Regular cardiac myocyte (primary cell): Measurements from ENCODE around the gene CLEC4F. TPM values are rescaled to one million over a fixed set of nuclear protein-coding genes. Genes with fewer than 3 reads are reported as not detected.

Source experiments
- total RNA-seq: library from RNA; depleted of rRNA; stranded (reverse); fragments of >200 nt; gene quantifications from 2 replicates; pipeline ENCODE4 v1.2.3, GENCODE V29; 2014

The CLEC4F gene
- not detected in 2 replicates for total RNA-seq

GRCh38 chr2:70820499-70820898 lies at the start of gene CLEC4F:
CLEC4F (minus strand) TSS chr2:70820599; CDS start chr2:70820523, 76 bp downstream.

GRCh38 chr2:70835643-70836042 lies 15.2 kb upstream of the CLEC4F start, which contains the start of gene CD207:
CD207 (minus strand) TSS chr2:70835816; CDS start chr2:70835776, 40 bp downstream.

GRCh38 chr2:70790136-70790828 lies 30.1 kb downstream of the CLEC4F start, which contains the start of gene FIGLA:
FIGLA (minus strand) TSS chr2:70790643; CDS start chr2:70790638, 5 bp downstream.

GRCh38 chr2:70767699-70768589 lies 52.5 kb downstream of the CLEC4F start, which contains the start of gene ADD2:
ADD2 (minus strand) TSS chr2:70768200; CDS start chr2:70706408, 61,792 bp downstream.

Other genes with a start within 250 kb of the CLEC4F start
- gene ADD2, start 52.4 kb downstream of the CLEC4F start, total RNA-seq: 0.28 TPM in 1 of 2 replicates, not detected in the other
- gene FIGLA, start 30.0 kb downstream of the CLEC4F start, total RNA-seq: not detected in 2 replicates
- not detected in 2 replicates for gene CD207, start 15.2 kb upstream of the CLEC4F start, total RNA-seq
- 2.5 and 2.8 TPM in 2 replicates for gene VAX2, start 80.0 kb upstream of the CLEC4F start, total RNA-seq
- 0.38 and 1.7 TPM in 2 replicates for gene ATP6V1B1, start 115.3 kb upstream of the CLEC4F start, total RNA-seq
- 0.28 and 0.38 TPM in 2 replicates for gene ANKRD53, start 158.0 kb upstream of the CLEC4F start, total RNA-seq
- 31.9 and 33.5 TPM in 2 replicates for gene TEX261, start 174.3 kb upstream of the CLEC4F start, total RNA-seq
- gene NAGK, start 248.0 kb upstream of the CLEC4F start, total RNA-seq: 44.0 and 167 TPM in 2 replicates